H1 (cell line): Measurements from ENCODE around the gene CXCL6. TPM values are rescaled to one million over a fixed set of nuclear protein-coding genes. Genes with fewer than 3 reads are reported as not detected.
A peak's percentile ranks its signal among the peaks of the same experiment; 100 is the strongest.

Source experiments
- CTCF ChIA-PET: fragments of 300-600 bp; sonication (Branson Sonifier 250); formaldehyde crosslinking; loops from one replicate; lab custom pipeline; 2021; ENCODE audit not compliant: partially characterized antibody; lab: Charles Lee
- POLR2A ChIA-PET: fragments of 300-600 bp; sonication (Branson Sonifier 250); formaldehyde crosslinking; loops from one replicate; lab custom pipeline; 2021; ENCODE audit warnings: inconsistent platforms; ENCODE audit not compliant: partially characterized antibody; lab: Charles Lee
- DNase-seq, 2 experiments: peaks; one replicate each; pipeline versions ENCODE4 v3.0.0 to v3.0.0-alpha.2; 2010 to 2022; ENCODE audit warnings: low spot score in 2 of 2, low read depth in 1 of 2, mixed read lengths in 1 of 2
- FAIRE-seq: peaks from 2 replicates; lab custom pipeline; 2011; peaks lifted over from hg19 to GRCh38; lab: Jason Lieb, UNC
- H2AFZ ChIP-seq: 2 replicates; pipeline ENCODE4 v1.8.1; 2012; ENCODE audit warnings: low read length, inconsistent platforms
- H2AK5ac ChIP-seq: 2 replicates; pipeline ENCODE4 v1.6.1; 2013; ENCODE audit warnings: low read depth, low read length
- H2BK120ac ChIP-seq: replicated peaks from 2 replicates; pipeline ENCODE3; 2013; ENCODE audit warnings: low read depth, low read length, inconsistent platforms
- H2BK12ac ChIP-seq: 2 replicates; pipeline ENCODE4 v1.6.1; 2013; ENCODE audit warnings: low read depth, low read length
- H2BK15ac ChIP-seq: 2 replicates; pipeline ENCODE4 v1.6.1; 2013; ENCODE audit warnings: low read length
- H2BK20ac ChIP-seq: 2 replicates; pipeline ENCODE4 v1.6.1; 2013; ENCODE audit warnings: low read length
- H2BK5ac ChIP-seq: 2 replicates; pipeline ENCODE4 v1.6.1; 2013; ENCODE audit warnings: low read depth, low read length
- H3K14ac ChIP-seq: 2 replicates; pipeline ENCODE4 v1.6.1; 2013; ENCODE audit warnings: inconsistent platforms; ENCODE audit not compliant: insufficient read length
- H3K18ac ChIP-seq: 2 replicates; pipeline ENCODE4 v1.6.1; 2013; ENCODE audit warnings: low read length; ENCODE audit errors: extremely low read depth
- H3K23ac ChIP-seq: 2 replicates; pipeline ENCODE4 v1.6.1; 2013; ENCODE audit warnings: inconsistent platforms; ENCODE audit not compliant: insufficient read length
- H3K23me2 ChIP-seq: 2 replicates; pipeline ENCODE4 v1.6.1; 2013; ENCODE audit warnings: low read depth, low read length
- H3K27ac ChIP-seq: 2 replicates; pipeline ENCODE4 v1.6.1; 2011; ENCODE audit warnings: low read depth, low read length, inconsistent platforms
- H3K27me3 ChIP-seq, 4 experiments: replicated peaks in 1 of 4; 1 replicate in 1 of 4; 2 replicates in 3 of 4; pipeline versions ENCODE4 v1.6.1 to v1.8.1; 2011 to 2013; ENCODE audit warnings: low read length in 3 of 4, mild to moderate bottlenecking in 3 of 4, inconsistent platforms in 2 of 4, mixed read lengths in 2 of 4, moderate library complexity in 1 of 4; ENCODE audit not compliant: control insufficient read depth in 3 of 4, insufficient read depth in 3 of 4; ENCODE audit errors: extremely low read depth in 1 of 4
- H3K36me3 ChIP-seq, 4 experiments: 2 replicates each; pipeline versions ENCODE4 v1.6.1 to v1.8.1; 2011 to 2013; ENCODE audit warnings: mild to moderate bottlenecking in 4 of 4, low read length in 3 of 4, moderate library complexity in 2 of 4, control low read depth in 1 of 4, inconsistent platforms in 1 of 4; ENCODE audit not compliant: insufficient read depth in 4 of 4, control insufficient read depth in 2 of 4
- H3K4ac ChIP-seq: replicated peaks from 2 replicates; pipeline ENCODE3; 2013; ENCODE audit warnings: low read length, low read depth, mixed read lengths, inconsistent platforms; ENCODE audit not compliant: insufficient read length
- H3K4me1 ChIP-seq, 4 experiments: replicated peaks in 1 of 4; 1 replicate in 1 of 4; 2 replicates in 3 of 4; pipeline versions ENCODE4 v1.6.1 to v1.8.1; 2011 to 2013; ENCODE audit warnings: low read length in 3 of 4, inconsistent platforms in 2 of 4, mixed read lengths in 1 of 4; ENCODE audit not compliant: insufficient read depth in 4 of 4, control insufficient read depth in 3 of 4
- H3K4me2 ChIP-seq, 2 experiments: 2 replicates each; pipeline versions ENCODE4 v1.6.1 to v1.8.1; 2011 to 2013; ENCODE audit warnings: low read depth in 2 of 2, low read length in 2 of 2, control low read depth in 1 of 2, inconsistent platforms in 1 of 2, mild to moderate bottlenecking in 1 of 2; ENCODE audit not compliant: insufficient read depth in 1 of 2
- H3K4me3 ChIP-seq, 4 experiments: fragments of 200-600, 300-600 bp in 1 of 4; sonication (generic), shearing (Covaris generic), sonication (Bioruptor Twin) in 1 of 4; 2 replicates each; pipeline versions ENCODE4 v1.5.1 to v1.8.1; 2011 to 2016; ENCODE audit warnings: low read length in 4 of 4, low read depth in 3 of 4, control low read depth in 2 of 4, inconsistent platforms in 2 of 4, mild to moderate bottlenecking in 2 of 4, mixed read lengths in 1 of 4, moderate library complexity in 1 of 4; ENCODE audit not compliant: insufficient read depth in 2 of 4; ENCODE audit errors: extremely low read depth in 1 of 4
- H3K56ac ChIP-seq: replicated peaks from 2 replicates; pipeline ENCODE3; 2013; ENCODE audit warnings: low read depth, mild to moderate bottlenecking, mixed read lengths, low read length, inconsistent platforms; ENCODE audit not compliant: insufficient read length
- H3K79me1 ChIP-seq: 2 replicates; pipeline ENCODE4 v1.6.1; 2013; ENCODE audit warnings: low read depth, low read length, control low read depth
- H3K79me2 ChIP-seq, 2 experiments: 2 replicates each; pipeline versions ENCODE4 v1.6.1 to v1.8.1; 2012 to 2013; ENCODE audit warnings: low read length in 2 of 2, mild to moderate bottlenecking in 2 of 2, inconsistent platforms in 1 of 2; ENCODE audit not compliant: insufficient read depth in 2 of 2, control insufficient read depth in 1 of 2
- H3K9ac ChIP-seq, 4 experiments: replicated peaks in 1 of 4; 1 replicate in 1 of 4; 2 replicates in 3 of 4; pipeline versions ENCODE4 v1.6.1 to v1.8.1; 2011 to 2013; ENCODE audit warnings: low read depth in 3 of 4, low read length in 3 of 4, control low read depth in 2 of 4, mild to moderate bottlenecking in 2 of 4, moderate library complexity in 2 of 4, inconsistent platforms in 1 of 4; ENCODE audit errors: extremely low read depth in 1 of 4
- H3K9me3 ChIP-seq, 2 experiments: 2 replicates each; pipeline versions ENCODE4 v1.6.1 to v1.8.1; 2012 to 2013; ENCODE audit warnings: mild to moderate bottlenecking in 2 of 2, moderate library complexity in 2 of 2, control low read depth in 1 of 2, inconsistent platforms in 1 of 2, low read depth in 1 of 2, low read length in 1 of 2, mixed read lengths in 1 of 2; ENCODE audit not compliant: insufficient read depth in 2 of 2
- H4K20me1 ChIP-seq, 2 experiments: replicated peaks in 1 of 2; 2 replicates each; pipeline versions ENCODE3 to v1.8.1; 2011 to 2013; ENCODE audit warnings: inconsistent platforms in 2 of 2, low read length in 2 of 2, mild to moderate bottlenecking in 1 of 2; ENCODE audit not compliant: insufficient read depth in 2 of 2, control insufficient read depth in 1 of 2
- H4K5ac ChIP-seq: 2 replicates; pipeline ENCODE4 v1.6.1; 2013; ENCODE audit warnings: low read length, low read depth, mixed read lengths, inconsistent platforms; ENCODE audit not compliant: insufficient read length
- H4K8ac ChIP-seq: 2 replicates; pipeline ENCODE4 v1.8.0; 2013; ENCODE audit warnings: mild to moderate bottlenecking, moderate library complexity, low read length, inconsistent platforms; ENCODE audit not compliant: insufficient read depth; ENCODE audit errors: extremely low read depth
- H4K91ac ChIP-seq: replicated peaks from 2 replicates; pipeline ENCODE3; 2013; ENCODE audit warnings: low read length, mixed read lengths, inconsistent platforms; ENCODE audit not compliant: insufficient read length
- BACH1 ChIP-seq: IDR thresholded peaks from 2 replicates; pipeline ENCODE4 v1.6.1; 2012; ENCODE audit warnings: low read length, improper control_type of control experiment
- CBX8 ChIP-seq: fragments of 300-800, 300-1000 bp; sonication (generic); IDR thresholded peaks from 2 replicates; pipeline ENCODE4 v1.7.1; 2016; ENCODE audit warnings: low read depth, low read length, borderline replicate concordance
- EZH2 ChIP-seq: fragments of 200-600 bp; sonication (generic); IDR thresholded peaks from 2 replicates; pipeline ENCODE4 v1.7.1; 2012; ENCODE audit warnings: low read depth, mild to moderate bottlenecking, moderate library complexity, low read length, inconsistent platforms; ENCODE audit not compliant: severe bottlenecking
- NRF1 ChIP-seq: IDR thresholded peaks from 2 replicates; pipeline ENCODE4 v1.6.1; 2011; ENCODE audit warnings: mild to moderate bottlenecking, low read depth, low read length, improper control_type of control experiment
- POU5F1 ChIP-seq: IDR thresholded peaks from 2 replicates; pipeline ENCODE4 v1.6.1; 2011; ENCODE audit warnings: low read depth, mild to moderate bottlenecking, low read length, moderate library complexity
- RAD21 ChIP-seq, 2 experiments: IDR thresholded peaks in 1 of 2; conservative IDR thresholded peaks in 1 of 2; 2 replicates each; pipeline ENCODE4 v1.6.1; 2011; ENCODE audit warnings: low read depth in 2 of 2, low read length in 2 of 2, improper control_type of control experiment in 1 of 2, inconsistent platforms in 1 of 2, mild to moderate bottlenecking in 1 of 2, moderate library complexity in 1 of 2
- RXRA ChIP-seq: IDR thresholded peaks from 2 replicates; pipeline ENCODE4 v1.6.1; 2011; ENCODE audit warnings: low read depth, mild to moderate bottlenecking, low read length, moderate library complexity; ENCODE audit not compliant: insufficient read depth
- USF2 ChIP-seq: IDR thresholded peaks from 2 replicates; pipeline ENCODE4 v1.6.1; 2011; ENCODE audit warnings: low read length, improper control_type of control experiment
- WGBS, 2 experiments: shearing (Covaris generic) in 1 of 2; methylation state at CpG; one replicate each; pipeline versions ENCODE4 v1.1.6 to v1.1.7; 2013 to 2015; ENCODE audit warnings: low lambda C conversion rate in 2 of 2, mixed read lengths in 2 of 2, inconsistent platforms in 1 of 2, low coverage in 1 of 2, missing lambda C conversion rate in 1 of 2; ENCODE audit not compliant: insufficient replicate concordance in 2 of 2, insufficient coverage in 1 of 2, insufficient read length in 1 of 2; ENCODE audit errors: extremely low coverage in 1 of 2, missing lambda C conversion rate in 1 of 2; 5-methylcytosine and 5-hydroxymethylcytosine counted together
- polyA plus RNA-seq, 7 experiments: library from polyadenylated mRNA; depleted of rRNA in 3 of 7; stranded (reverse) in 5 of 7; unstranded in 2 of 7; fragments of >200 nt in 5 of 7; fragments of 200-250 nt in 2 of 7; gene quantifications; 1 replicate in 5 of 7; 2 replicates in 1 of 7; 4 replicates in 1 of 7; pipeline versions ENCODE4 v1.2.1 to v1.2.3, GENCODE V29; 2011 to 2013; ENCODE audit warnings: missing spikeins in 2 of 7, mixed read lengths in 2 of 7
- total RNA-seq: library from RNA; stranded (reverse); fragmentation: NEBNext Ultra II Directional; extraction: Animal tissue kit (Norgen Biotek cat#: 25700); gene quantifications from 2 replicates; pipeline ENCODE4 v1.2.1, GENCODE V29; 2021
- TF ChIP-seq, protein P1 (sequence below), 3 experiments: IDR thresholded peaks; 1 replicate in 2 of 3; 2 replicates in 1 of 3; pipeline versions ENCODE4 v1.5.1 to v1.6.1; 2011; ENCODE audit warnings: low read length in 3 of 3, mild to moderate bottlenecking in 3 of 3, inconsistent platforms in 2 of 3, low read depth in 1 of 3, moderate library complexity in 1 of 3; ENCODE audit not compliant: insufficient read depth in 1 of 3; ENCODE audit errors: control extremely low read depth in 1 of 3

CXCL6 gene
- total and polyA plus RNA-seq, 2 of the 8 experiments (the other 6 are each of a cell fraction or from before 2014, with no cell fraction given), result 6.3 to 8.0 TPM

GRCh38 chr4:73867783-73868182 lies 31.3 kb downstream of the CXCL6 start:
- Histone ChIP-seq H2BK15ac (no peak overlapping the region), H4K20me1 (no peaks in the 10 kb centered on the region), H4K8ac (no peak overlapping the region), H3K27ac (no peak overlapping the region), H3K23ac (no peak overlapping the region), H2AK5ac (no peak overlapping the region), H3K36me3 (no peaks in the 10 kb centered on the region), H2AFZ (no peak overlapping the region), H3K9ac (no peak overlapping the region), H2BK120ac (no peak overlapping the region), H3K23me2 (peaks cover 5% of the 10 kb centered on the region; the same call in 1 of the 2 replicates), H3K4ac (no peak overlapping the region), H3K9me3 (no peaks in the 10 kb centered on the region), H3K4me1 (peaks cover 0 to 4% (median 2%) of the 10 kb centered on the region in 4 experiments; a peak in 3 of 7 replicates), H3K79me1 (no peaks in the 10 kb centered on the region), H3K14ac (no peak overlapping the region), H4K91ac (no peak overlapping the region), H3K4me2 (no peak overlapping the region; a peak in 1 of 4 replicates), H4K5ac (no peak overlapping the region), H2BK20ac (no peak overlapping the region)
- no peak for DNase-seq
- 78% methylated on average over 3 of the region's 3 CpGs; no CpG with 5 or more reads in 1 of the 2 experiments for WGBS, 2 experiments
- FAIRE-seq, result no peak
- CTCF ChIA-PET, result interaction anchor here (0.7 to 3.2 kb wide), 6 partner anchors 11 to 296 kb away, joined by 3 to 19 read pairs (median 4); no protein-coding TSS in a partner anchor
- peak; percentile 52 to 67 for TF ChIP-seq RAD21 (IDR thresholded peaks at IDR 0.05 in 1 of 2, conservative IDR thresholded peaks at IDR 0.05 in 1 of 2; ENCODE audit: low read depth in 2 of 2, low read length in 2 of 2)
- TF ChIP-seq USF2, result no peak
- no peak for TF ChIP-seq POU5F1
- no peak for TF ChIP-seq RXRA
- TF ChIP-seq BACH1, result no peak
- TF ChIP-seq CBX8, result no peak
- no peak for TF ChIP-seq EZH2
- TF ChIP-seq, protein P1, sequence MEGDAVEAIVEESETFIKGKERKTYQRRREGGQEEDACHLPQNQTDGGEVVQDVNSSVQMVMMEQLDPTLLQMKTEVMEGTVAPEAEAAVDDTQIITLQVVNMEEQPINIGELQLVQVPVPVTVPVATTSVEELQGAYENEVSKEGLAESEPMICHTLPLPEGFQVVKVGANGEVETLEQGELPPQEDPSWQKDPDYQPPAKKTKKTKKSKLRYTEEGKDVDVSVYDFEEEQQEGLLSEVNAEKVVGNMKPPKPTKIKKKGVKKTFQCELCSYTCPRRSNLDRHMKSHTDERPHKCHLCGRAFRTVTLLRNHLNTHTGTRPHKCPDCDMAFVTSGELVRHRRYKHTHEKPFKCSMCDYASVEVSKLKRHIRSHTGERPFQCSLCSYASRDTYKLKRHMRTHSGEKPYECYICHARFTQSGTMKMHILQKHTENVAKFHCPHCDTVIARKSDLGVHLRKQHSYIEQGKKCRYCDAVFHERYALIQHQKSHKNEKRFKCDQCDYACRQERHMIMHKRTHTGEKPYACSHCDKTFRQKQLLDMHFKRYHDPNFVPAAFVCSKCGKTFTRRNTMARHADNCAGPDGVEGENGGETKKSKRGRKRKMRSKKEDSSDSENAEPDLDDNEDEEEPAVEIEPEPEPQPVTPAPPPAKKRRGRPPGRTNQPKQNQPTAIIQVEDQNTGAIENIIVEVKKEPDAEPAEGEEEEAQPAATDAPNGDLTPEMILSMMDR (IDR thresholded peaks at IDR 0.05; ENCODE audit: control extremely low read depth in 1 of 3, insufficient read depth in 1 of 3, low read depth in 1 of 3, low read length in 3 of 3), result peak in 2 of 3 experiments; percentile 37 to 38; a peak in 3 of 4 replicates
- no peak for TF ChIP-seq NRF1
- TF ChIP-seq, all 59 proteins: peak for 2
- peaks cover 0 to 22% (median 11%) of the 10 kb centered on the region in 4 experiments; a peak in 6 of 7 replicates for H3K27me3 ChIP-seq
- POLR2A ChIA-PET, result no interaction called here
- H3K18ac ChIP-seq, result no peak overlapping the region
- H3K4me3 ChIP-seq, result no peak overlapping the region
- no peak overlapping the region for H2BK12ac ChIP-seq
- no peaks in the 10 kb centered on the region for H3K79me2 ChIP-seq
- H3K56ac ChIP-seq, result no peak overlapping the region
- H2BK5ac ChIP-seq, result no peak overlapping the region
